GM21717 (cell line): ENCODE data around the gene DIP2C.

Experiments used
- ATAC-seq: cut with Tn5 transposase; IDR thresholded peaks from one replicate; pipeline ENCODE4 v1.9.1; 2021; ENCODE audit warnings: mild to moderate bottlenecking, moderate library complexity; ENCODE audit not compliant: unreplicated experiment

The DIP2C gene

GRCh38 chr10:387909-388660 lies 301.4 kb downstream of the DIP2C start:
- no peak for ATAC-seq

DNA sequence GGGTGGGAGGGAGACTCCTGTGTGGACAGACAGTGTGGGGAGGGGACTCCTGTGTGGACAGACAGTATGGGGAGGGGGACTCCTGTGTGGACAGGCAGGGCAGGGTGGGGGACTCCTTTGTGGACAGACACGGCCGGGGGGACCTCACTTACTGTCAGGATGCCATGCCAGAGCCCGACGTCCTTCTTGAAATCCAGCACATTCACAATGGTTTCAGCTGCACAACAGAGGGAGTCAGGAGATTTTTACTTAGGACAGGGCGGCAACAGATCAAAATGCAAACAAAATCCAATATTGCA lies 301.9 kb downstream of the DIP2C start:
- no peak for ATAC-seq

GRCh38 chr10:386771-387592 lies 302.5 kb downstream of the DIP2C start:
- ATAC-seq = no peak

- ATAC-seq = no peak
Measured at GRCh38 chr10:385571-386300, 303.7 kb downstream of the DIP2C start.

DNA sequence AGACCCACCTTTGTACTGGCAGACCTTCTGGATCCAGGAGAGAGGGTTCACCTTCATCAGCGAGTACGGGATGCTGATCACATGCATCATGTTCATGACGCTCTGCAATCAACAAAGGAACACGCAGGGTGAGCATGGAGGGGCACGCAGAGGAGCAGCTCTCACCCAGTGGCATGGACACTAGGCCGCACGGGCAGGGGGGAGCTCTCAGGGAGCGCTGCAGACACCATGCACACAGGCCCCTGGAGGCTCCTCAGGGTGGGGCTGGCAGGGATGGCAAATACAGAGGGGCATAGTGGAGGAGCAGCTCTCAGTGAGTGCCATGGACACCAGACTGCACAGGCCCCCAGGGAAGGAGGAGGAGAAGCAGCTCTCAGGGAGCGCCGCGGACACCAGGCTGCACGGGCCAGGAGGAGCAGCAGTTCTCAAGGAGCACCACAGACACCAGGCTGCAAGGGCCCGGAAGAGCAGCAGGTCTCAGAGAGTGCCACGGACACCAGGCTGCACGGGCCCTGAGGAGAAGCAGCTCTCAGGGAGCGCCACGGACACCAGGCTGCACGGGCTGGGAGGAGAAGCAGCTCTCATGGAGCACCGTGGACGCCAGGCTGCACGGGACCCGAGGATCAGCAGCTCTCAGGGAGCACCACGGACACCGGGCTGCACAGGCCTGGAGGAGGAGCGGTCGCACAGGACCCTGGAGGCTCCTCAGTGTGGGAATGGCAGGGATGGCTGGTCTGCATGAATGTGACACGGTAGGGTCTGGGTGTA lies 304.7 kb downstream of the DIP2C start:
- ATAC-seq = no peak

- no peak for ATAC-seq
Measured at GRCh38 chr10:383519-383918, 305.9 kb downstream of the DIP2C start.

DNA sequence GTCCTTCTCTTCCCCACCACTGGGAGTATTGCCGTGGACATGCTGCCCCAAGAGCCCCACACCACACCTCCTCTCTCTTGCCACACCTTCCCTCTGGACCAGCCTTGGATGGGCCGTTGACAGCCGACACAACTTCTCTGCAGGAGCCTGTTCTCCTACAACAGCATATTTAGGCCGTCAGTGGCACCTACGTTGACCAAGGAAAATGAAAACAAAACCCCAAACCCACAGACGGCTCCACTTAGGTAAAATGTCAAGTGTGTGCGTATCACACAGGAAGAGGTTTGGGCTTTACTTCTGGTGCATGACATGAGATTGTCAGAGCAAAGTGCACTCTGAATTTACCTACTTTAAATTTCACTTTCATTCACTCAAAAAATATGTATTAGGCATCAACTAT lies 307.7 kb downstream of the DIP2C start:
- ATAC-seq = no peak

- ATAC-seq = no peak
Measured at GRCh38 chr10:381346-381745, 308.1 kb downstream of the DIP2C start.

DNA sequence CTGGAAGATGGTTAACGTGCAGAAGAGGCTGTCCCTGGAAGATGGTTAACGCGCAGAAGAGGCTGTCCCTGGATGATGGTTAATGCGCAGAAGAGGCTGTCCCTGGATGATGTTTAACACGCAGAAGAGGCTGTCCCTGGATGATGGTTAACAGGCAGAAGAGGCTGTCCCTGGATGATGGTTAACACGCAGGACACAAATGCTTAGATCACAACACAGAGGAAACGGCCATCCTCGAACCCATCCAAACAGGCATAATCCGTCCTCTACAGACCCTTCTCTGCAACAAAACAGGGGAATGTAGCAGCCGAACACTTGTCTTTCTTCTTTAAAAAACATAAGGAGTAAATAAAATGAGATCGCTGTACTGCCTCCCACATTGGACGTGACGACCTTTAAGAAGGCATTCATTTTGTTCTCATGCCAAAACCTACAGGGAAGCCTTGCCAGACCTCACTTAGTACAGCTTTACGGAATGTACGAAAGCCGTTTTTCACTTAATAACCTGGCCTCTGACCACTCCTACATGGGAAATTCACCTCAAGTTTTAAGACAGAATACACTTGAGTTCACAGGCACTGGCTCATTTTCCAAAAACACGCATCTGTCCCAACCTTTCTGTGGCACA lies 309.0 kb downstream of the DIP2C start:
- no peak for ATAC-seq

GRCh38 chr10:378930-379704 lies 310.4 kb downstream of the DIP2C start:
- ATAC-seq = no peak

- ATAC-seq = no peak
Measured at GRCh38 chr10:378230-378929, 311.1 kb downstream of the DIP2C start.

DNA sequence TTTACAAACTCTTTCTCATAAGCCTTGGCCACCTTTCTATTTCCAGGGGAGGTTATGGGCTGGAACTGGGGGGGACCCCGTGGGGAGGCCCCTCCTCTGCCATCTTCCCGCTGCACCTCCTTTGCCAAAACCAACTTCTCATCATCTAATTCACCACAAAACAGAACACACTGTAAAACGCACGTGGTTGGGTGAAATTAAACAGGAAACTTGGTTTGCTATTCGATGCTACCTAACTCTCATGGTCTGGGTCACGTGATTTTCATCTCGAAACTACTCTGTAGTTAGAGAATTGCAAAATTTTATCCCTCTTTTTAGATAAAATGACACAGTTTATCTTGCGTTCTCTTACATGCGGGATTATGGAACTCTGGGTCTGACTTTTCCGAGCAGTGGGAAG lies 312.2 kb downstream of the DIP2C start:
- no peak for ATAC-seq

- ATAC-seq = no peak
Measured at GRCh38 chr10:375815-376505, 313.5 kb downstream of the DIP2C start.

DNA sequence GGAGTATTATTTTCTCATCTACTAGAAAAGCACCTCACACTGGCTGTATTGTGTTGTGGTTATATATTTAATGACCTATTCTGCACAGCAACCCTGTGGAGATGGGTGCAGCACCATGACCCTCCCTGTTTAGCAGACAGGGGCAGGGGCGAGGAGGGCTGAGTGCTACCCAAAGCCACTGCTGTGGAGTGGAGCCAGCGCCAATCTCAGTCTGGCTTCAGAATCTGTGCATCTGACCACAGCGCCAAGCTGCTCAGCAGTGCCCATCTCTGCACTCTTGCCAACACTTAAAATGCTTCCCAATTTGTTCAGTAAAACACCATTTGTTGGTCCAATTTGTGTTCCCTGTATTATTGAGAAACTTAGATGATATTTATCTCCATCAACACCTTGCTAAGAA lies 315.1 kb downstream of the DIP2C start:
- no peak for ATAC-seq

DNA sequence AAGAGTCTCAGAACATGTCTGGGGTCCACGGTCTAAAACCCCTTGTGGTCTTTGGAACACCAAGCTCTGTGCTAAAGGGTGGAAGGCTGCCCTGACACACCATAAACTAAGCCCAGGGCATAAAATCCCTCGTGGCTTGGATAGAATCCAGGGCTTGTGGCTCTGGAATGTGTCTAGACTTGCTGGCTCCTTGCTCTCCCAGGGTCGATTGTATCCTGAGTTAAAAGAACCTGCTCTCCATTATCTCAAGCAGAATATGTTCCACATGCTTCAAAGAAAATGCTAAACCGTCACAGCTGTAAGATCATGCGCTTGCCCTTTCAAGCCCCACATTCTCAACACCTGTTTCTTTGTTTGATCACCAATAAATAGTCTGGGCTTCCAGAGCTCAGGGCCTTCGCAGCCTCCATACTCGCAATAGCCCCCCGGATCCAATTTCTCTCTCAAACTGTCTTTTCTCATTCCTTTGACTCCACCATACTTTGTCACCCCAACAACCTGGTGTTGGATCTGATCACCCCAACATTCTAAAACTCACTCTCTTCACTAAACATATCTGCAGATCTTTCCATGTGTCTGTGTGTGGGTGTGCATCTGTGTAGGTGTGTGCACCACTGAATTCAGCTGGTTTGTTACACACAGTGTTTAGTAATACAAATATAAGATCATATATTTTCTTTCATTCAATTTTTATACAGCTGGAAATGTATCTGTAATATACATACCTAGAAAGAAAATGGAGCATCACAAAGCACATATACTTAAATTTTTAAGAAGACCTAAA lies 315.8 kb downstream of the DIP2C start:
- ATAC-seq = no peak

DNA sequence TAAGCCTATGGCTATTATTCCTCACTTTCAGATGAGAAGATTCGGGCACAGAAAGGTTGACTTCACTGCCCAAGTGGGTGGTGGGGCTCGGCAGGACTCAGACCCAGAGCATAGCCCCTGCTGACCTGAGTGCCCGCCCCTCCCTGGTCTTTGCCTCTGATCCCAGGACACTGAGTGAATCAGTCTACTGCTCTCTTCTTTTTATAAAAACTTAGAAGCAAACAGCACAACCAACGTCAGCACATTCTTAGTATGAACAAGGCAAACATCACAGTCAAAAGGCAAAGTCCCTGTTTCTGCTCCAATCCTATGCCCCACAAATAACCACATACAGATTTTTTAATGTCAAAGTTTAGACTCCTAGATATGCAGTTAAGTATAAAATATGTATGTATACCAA lies 316.5 kb downstream of the DIP2C start:
- ATAC-seq = no peak

- ATAC-seq = no peak
Measured at GRCh38 chr10:372566-372965, 316.9 kb downstream of the DIP2C start.

DNA sequence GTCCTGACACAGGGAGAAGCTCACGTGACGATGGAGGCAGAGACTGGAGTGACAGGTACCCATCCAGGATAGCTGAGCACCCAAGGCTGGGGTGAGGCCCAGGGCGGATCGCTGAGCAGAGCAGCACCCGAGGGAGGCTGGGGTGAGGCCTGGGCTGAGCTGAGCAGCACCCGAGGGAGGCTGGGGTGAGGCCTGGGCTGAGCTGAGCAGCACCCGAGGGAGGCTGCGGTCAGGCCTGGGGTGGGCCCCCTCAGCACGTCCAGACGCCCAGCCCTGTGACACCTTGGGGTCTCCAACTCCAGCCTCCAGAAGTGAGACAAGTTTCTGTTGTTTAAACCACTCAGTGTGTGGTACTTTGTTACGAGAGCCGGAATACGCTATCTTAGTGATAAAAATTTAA lies 318.0 kb downstream of the DIP2C start:
- no peak for ATAC-seq
